Neural cell (in vitro differentiated cells): ENCODE data around the gene IQCB1. TPM values are rescaled to one million over a fixed set of nuclear protein-coding genes. Genes with fewer than 3 reads are reported as not detected.

Experiments
- H2AFZ ChIP-seq: fragments of 200-600, 300-800 bp; sonication (generic), shearing (Covaris generic); 2 replicates; pipeline ENCODE4 v1.6.0; 2014; ENCODE audit warnings: low read depth, mild to moderate bottlenecking, antibody characterized with exemption, low read length, moderate library complexity
- H3F3A ChIP-seq: fragments of 200-600 bp; shearing (Covaris generic); 2 replicates; pipeline ENCODE4 v1.6.1; 2016; ENCODE audit warnings: mild to moderate bottlenecking, moderate library complexity, mixed read lengths, antibody characterized with exemption, low read length; ENCODE audit not compliant: insufficient read depth, poor library complexity, severe bottlenecking
- H3K27ac ChIP-seq: fragments of 200-600, 300-800 bp; sonication (generic), shearing (Covaris generic); 2 replicates; pipeline ENCODE4 v1.5.1; 2014; ENCODE audit warnings: mild to moderate bottlenecking, low read length, moderate library complexity
- H3K27me3 ChIP-seq: fragments of 300-800, 200-600 bp; sonication (generic), shearing (Covaris generic); 2 replicates; pipeline ENCODE4 v1.6.0; 2014; ENCODE audit warnings: mild to moderate bottlenecking, low read depth, low read length, moderate library complexity; ENCODE audit not compliant: insufficient read depth
- H3K36me3 ChIP-seq: fragments of 300-800, 200-600 bp; sonication (generic), shearing (Covaris generic); 2 replicates; pipeline ENCODE4 v1.5.1; 2014; ENCODE audit warnings: mild to moderate bottlenecking, antibody characterized with exemption, low read length, moderate library complexity; ENCODE audit not compliant: insufficient read depth
- H3K4me2 ChIP-seq: fragments of 300-800, 200-600 bp; sonication (generic), shearing (Covaris generic); 2 replicates; pipeline ENCODE4 v1.6.0; 2014; ENCODE audit warnings: mild to moderate bottlenecking, low read length
- H3K4me3 ChIP-seq: fragments of 300-800, 200-600 bp; sonication (generic), shearing (Covaris generic); 2 replicates; pipeline ENCODE4 v1.5.1; 2014; ENCODE audit warnings: mild to moderate bottlenecking, low read length, moderate library complexity
- H3K79me2 ChIP-seq: fragments of 200-600 bp; shearing (Covaris generic); replicated peaks from 2 replicates; pipeline ENCODE4 v1.6.0; 2014; ENCODE audit warnings: mild to moderate bottlenecking, low read length, moderate library complexity; ENCODE audit not compliant: insufficient read depth
- H3K9ac ChIP-seq: fragments of 300-800, 200-600 bp; sonication (generic), shearing (Covaris generic); 2 replicates; pipeline ENCODE4 v1.6.1; 2016; ENCODE audit warnings: mild to moderate bottlenecking, low read length, mixed read lengths
- H3K9me2 ChIP-seq: fragments of 200-600 bp; shearing (Covaris generic); 2 replicates; pipeline ENCODE4 v1.6.1; 2016; ENCODE audit warnings: mild to moderate bottlenecking, low read length, mixed read lengths; ENCODE audit not compliant: insufficient read depth
- H3K9me3 ChIP-seq: fragments of 200-600, 300-800 bp; sonication (generic), shearing (Covaris generic); 2 replicates; pipeline ENCODE4 v1.6.1; 2016; ENCODE audit warnings: mild to moderate bottlenecking, mixed run types, low read length, moderate library complexity, mixed read lengths
- H4K20me1 ChIP-seq: fragments of 200-600 bp; shearing (Covaris generic); 2 replicates; pipeline ENCODE4 v1.6.1; 2016; ENCODE audit warnings: mild to moderate bottlenecking, mixed run types; ENCODE audit not compliant: insufficient read depth
- CTCF ChIP-seq: fragments of 450-650 bp; IDR thresholded peaks from 2 replicates; pipeline ENCODE4 v1.5.1; 2014; ENCODE audit warnings: antibody characterized with exemption, mild to moderate bottlenecking, moderate library complexity; ENCODE audit not compliant: poor library complexity, severe bottlenecking
- EP300 ChIP-seq: fragments of 450-650 bp; conservative IDR thresholded peaks from 2 replicates; pipeline ENCODE4 v1.6.1; 2014; ENCODE audit warnings: antibody characterized with exemption, mild to moderate bottlenecking, moderate library complexity; ENCODE audit not compliant: poor library complexity, severe bottlenecking
- EZH2 ChIP-seq: fragments of 200-600, 300-800 bp; shearing (Covaris generic), sonication (generic); IDR thresholded peaks from 2 replicates; pipeline ENCODE4 v1.6.1; 2014; ENCODE audit warnings: antibody characterized with exemption, low read length, borderline replicate concordance, mild to moderate bottlenecking; ENCODE audit not compliant: insufficient read depth, poor library complexity, severe bottlenecking
- MXI1 ChIP-seq: fragments of 450-650 bp; conservative IDR thresholded peaks from 2 replicates; pipeline ENCODE4 v1.6.1; 2014; ENCODE audit warnings: antibody characterized with exemption, mild to moderate bottlenecking; ENCODE audit not compliant: poor library complexity, severe bottlenecking
- POLR2AphosphoS5 ChIP-seq: IDR thresholded peaks from 2 replicates; pipeline ENCODE4 v1.6.1; 2012
- RAD21 ChIP-seq: fragments of 450-650 bp; conservative IDR thresholded peaks from 2 replicates; pipeline ENCODE4 v1.6.1; 2014; ENCODE audit warnings: antibody characterized with exemption, mild to moderate bottlenecking, moderate library complexity
- SMC3 ChIP-seq: fragments of 450-650 bp; conservative IDR thresholded peaks from 2 replicates; pipeline ENCODE4 v1.6.1; 2014; ENCODE audit warnings: antibody characterized with exemption, mild to moderate bottlenecking, moderate library complexity; ENCODE audit not compliant: poor library complexity
- TAF1 ChIP-seq: IDR thresholded peaks from 2 replicates; pipeline ENCODE4 v1.6.1; 2012; ENCODE audit warnings: low read depth
- polyA plus RNA-seq: library from polyadenylated mRNA; depleted of rRNA; stranded (reverse); fragments of >200 nt; gene quantifications from 2 replicates; pipeline ENCODE4 v1.2.3, GENCODE V29; 2014
- TF ChIP-seq, protein P1 (sequence below): IDR thresholded peaks from 2 replicates; pipeline ENCODE4 v1.6.1; 2012; ENCODE audit warnings: borderline replicate concordance

The IQCB1 gene
- polyA plus RNA-seq, 1 donor from 2014 or later: 50.2 TPM

- Histone ChIP-seq H2AFZ (no peak overlapping the region), H3K4me2 (no peak overlapping the region), H3K27ac (no peak overlapping the region), H4K20me1 (no peaks in the 10 kb centered on the region), H3K27me3 (no peaks in the 10 kb centered on the region), H3K79me2 (no peaks in the 10 kb centered on the region), H3K9me3 (no peaks in the 10 kb centered on the region), H3F3A (no peaks in the 10 kb centered on the region), H3K4me3 (no peak overlapping the region), H3K36me3 (no peaks in the 10 kb centered on the region), H3K9ac (no peak overlapping the region), H3K9me2 (no peaks in the 10 kb centered on the region)
- TF ChIP-seq SMC3: no peak
- no peak for TF ChIP-seq CTCF
- no peak for TF ChIP-seq EZH2
- TF ChIP-seq TAF1: no peak
- no peak for TF ChIP-seq EP300
- TF ChIP-seq POLR2AphosphoS5: no peak
- TF ChIP-seq MXI1: no peak
- no peak for TF ChIP-seq RAD21
- TF ChIP-seq, protein P1, sequence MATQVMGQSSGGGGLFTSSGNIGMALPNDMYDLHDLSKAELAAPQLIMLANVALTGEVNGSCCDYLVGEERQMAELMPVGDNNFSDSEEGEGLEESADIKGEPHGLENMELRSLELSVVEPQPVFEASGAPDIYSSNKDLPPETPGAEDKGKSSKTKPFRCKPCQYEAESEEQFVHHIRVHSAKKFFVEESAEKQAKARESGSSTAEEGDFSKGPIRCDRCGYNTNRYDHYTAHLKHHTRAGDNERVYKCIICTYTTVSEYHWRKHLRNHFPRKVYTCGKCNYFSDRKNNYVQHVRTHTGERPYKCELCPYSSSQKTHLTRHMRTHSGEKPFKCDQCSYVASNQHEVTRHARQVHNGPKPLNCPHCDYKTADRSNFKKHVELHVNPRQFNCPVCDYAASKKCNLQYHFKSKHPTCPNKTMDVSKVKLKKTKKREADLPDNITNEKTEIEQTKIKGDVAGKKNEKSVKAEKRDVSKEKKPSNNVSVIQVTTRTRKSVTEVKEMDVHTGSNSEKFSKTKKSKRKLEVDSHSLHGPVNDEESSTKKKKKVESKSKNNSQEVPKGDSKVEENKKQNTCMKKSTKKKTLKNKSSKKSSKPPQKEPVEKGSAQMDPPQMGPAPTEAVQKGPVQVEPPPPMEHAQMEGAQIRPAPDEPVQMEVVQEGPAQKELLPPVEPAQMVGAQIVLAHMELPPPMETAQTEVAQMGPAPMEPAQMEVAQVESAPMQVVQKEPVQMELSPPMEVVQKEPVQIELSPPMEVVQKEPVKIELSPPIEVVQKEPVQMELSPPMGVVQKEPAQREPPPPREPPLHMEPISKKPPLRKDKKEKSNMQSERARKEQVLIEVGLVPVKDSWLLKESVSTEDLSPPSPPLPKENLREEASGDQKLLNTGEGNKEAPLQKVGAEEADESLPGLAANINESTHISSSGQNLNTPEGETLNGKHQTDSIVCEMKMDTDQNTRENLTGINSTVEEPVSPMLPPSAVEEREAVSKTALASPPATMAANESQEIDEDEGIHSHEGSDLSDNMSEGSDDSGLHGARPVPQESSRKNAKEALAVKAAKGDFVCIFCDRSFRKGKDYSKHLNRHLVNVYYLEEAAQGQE: no peak
Observed at GRCh38 chr3:121818578-121818977, 16.3 kb downstream of the IQCB1 start.

DNA sequence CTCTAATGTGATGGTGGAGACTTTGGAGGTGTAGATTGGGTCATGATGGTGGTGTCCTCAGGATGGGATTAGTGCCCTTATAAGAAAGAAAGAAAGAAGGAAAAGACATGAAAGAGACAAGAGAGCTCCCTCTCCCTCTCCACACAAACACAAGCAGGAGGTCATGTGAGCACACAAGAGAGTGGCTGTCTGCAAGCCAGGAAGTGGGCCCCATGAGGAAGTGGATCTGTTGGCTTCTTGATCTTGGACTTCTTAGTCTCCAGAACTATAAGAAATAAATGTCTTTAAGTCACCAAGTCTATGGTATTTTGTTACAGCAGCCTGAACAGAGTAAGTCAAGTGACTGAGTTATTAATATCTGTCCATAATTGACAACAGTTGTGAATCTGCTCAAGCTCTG, 17.1 kb downstream of the IQCB1 start:
- TF ChIP-seq EZH2: no peak
- TF ChIP-seq POLR2AphosphoS5: no peak
- no peak for TF ChIP-seq MXI1
- no peak for TF ChIP-seq RAD21
- TF ChIP-seq, protein P1: no peak
- no peak for TF ChIP-seq TAF1
- no peak for TF ChIP-seq CTCF
- TF ChIP-seq SMC3: no peak
- no peak for TF ChIP-seq EP300
- H2AFZ ChIP-seq: no peak overlapping the region
- no peak overlapping the region for H3K27ac ChIP-seq
- no peak overlapping the region for H3K9ac ChIP-seq
- H3K27me3 ChIP-seq: no peaks in the 10 kb centered on the region
- H3K9me2 ChIP-seq: no peaks in the 10 kb centered on the region
- H3K79me2 ChIP-seq: no peaks in the 10 kb centered on the region
- H3K36me3 ChIP-seq: no peaks in the 10 kb centered on the region
- H3K4me3 ChIP-seq: no peak overlapping the region
- H4K20me1 ChIP-seq: no peaks in the 10 kb centered on the region
- no peak overlapping the region for H3K4me2 ChIP-seq
- no peaks in the 10 kb centered on the region for H3F3A ChIP-seq
- no peaks in the 10 kb centered on the region for H3K9me3 ChIP-seq
